ENCODE results near the gene DCAKD. TPM values are rescaled to one million over a fixed set of nuclear protein-coding genes. Genes with fewer than 3 reads are reported as not detected.

Gene DCAKD
- total RNA-seq, 1 experiment from 2014 or later = 15.1 TPM

- intact Hi-C loops (cut with micrococcal nuclease; ENCODE audit: unreplicated experiment) = no loop called here
- TF ChIP-seq CTCF (IDR thresholded peaks at IDR 0.05; ENCODE audit: insufficient read depth in 1 of 2, low read depth in 1 of 2, low read length in 1 of 2, severe bottlenecking in 1 of 2, unreplicated experiment in 1 of 2) = no peak
- Histone ChIP-seq H3K27me3 (replicated peaks; ENCODE audit: control insufficient read depth, insufficient read depth, low read length) (no peaks in the 10 kb centered on the region), H3K4me1 (peaks cover 16% of the 10 kb centered on the region), H3K9me3 (no peaks in the 10 kb centered on the region), H3K36me3 (ENCODE audit: control insufficient read depth, insufficient read depth, low read length) (no peaks in the 10 kb centered on the region), H3K4me3 (ENCODE audit: low read depth, low read length) (no peak overlapping the region)
- Mint-ChIP-seq H3K27me3 (ENCODE audit: insufficient read depth, unreplicated experiment) (no peaks in the 10 kb centered on the region), H3K9me3 (ENCODE audit: unreplicated experiment) (no peaks in the 10 kb centered on the region), H3K36me3 (ENCODE audit: insufficient read depth, unreplicated experiment) (peaks cover 32% of the 10 kb centered on the region), H3K4me1 (ENCODE audit: low read depth, unreplicated experiment) (peaks cover 17% of the 10 kb centered on the region), H3K27ac (ENCODE audit: unreplicated experiment) (no peak overlapping the region), H3K4me3 (ENCODE audit: unreplicated experiment) (peak overlapping the region; percentile 97)
- ChIA-PET CTCF (interaction anchor here (0.7 kb wide), 1 partner anchor 72 kb away, joined by 3 read pairs; the partner anchor contains the start of gene ACBD4), POLR2A (no interaction called here)
- no peak for DNase-seq
- no TSS peak for BruUV-seq (replicated peaks)
Observed at GRCh38 chr17:45063198-45063597, 11.8 kb upstream of the DCAKD start.

GRCh38 chr17:45061606-45062205, 10.3 kb upstream of the DCAKD start:
- Histone ChIP-seq H3K27me3 (replicated peaks; ENCODE audit: control insufficient read depth, insufficient read depth, low read length) (no peaks in the 10 kb centered on the region), H3K9me3 (no peaks in the 10 kb centered on the region), H3K4me3 (ENCODE audit: low read depth, low read length) (peak overlapping the region; percentile 92), H3K36me3 (ENCODE audit: control insufficient read depth, insufficient read depth, low read length) (no peaks in the 10 kb centered on the region), H3K4me1 (peaks cover 16% of the 10 kb centered on the region)
- TF ChIP-seq CTCF (IDR thresholded peaks at IDR 0.05; ENCODE audit: insufficient read depth in 1 of 2, low read depth in 1 of 2, low read length in 1 of 2, severe bottlenecking in 1 of 2, unreplicated experiment in 1 of 2) = no peak
- DNase-seq = no peak
- peaks cover 17% of the 10 kb centered on the region for H3K4me1 Mint-ChIP-seq (ENCODE audit: low read depth, unreplicated experiment)
- H3K27ac Mint-ChIP-seq (ENCODE audit: unreplicated experiment) = peak overlapping the region; percentile 100
- ChIA-PET CTCF (interaction anchor here (0.5 to 2.1 kb wide), 8 partner anchors 12 to 286 kb away, joined by 3 to 15 read pairs (median 4); partner anchors contain the start of gene ACBD4), POLR2A (interaction anchor here (0.5 to 1.6 kb wide), 11 partner anchors 10 to 163 kb away, joined by 3 to 16 read pairs (median 4); partner anchors contain the start of genes EFTUD2, HEXIM1 and KIF18B)
- H3K27me3 Mint-ChIP-seq (ENCODE audit: insufficient read depth, unreplicated experiment) = no peaks in the 10 kb centered on the region
- H3K4me3 Mint-ChIP-seq (ENCODE audit: unreplicated experiment) = peak overlapping the region; percentile 97
- H3K36me3 Mint-ChIP-seq (ENCODE audit: insufficient read depth, unreplicated experiment) = peaks cover 32% of the 10 kb centered on the region
- intact Hi-C loops (cut with micrococcal nuclease; ENCODE audit: unreplicated experiment) = loop anchor here (1.0 kb wide), 1 partner anchor 10 kb away; the partner anchor contains the start of gene DCAKD
- BruUV-seq (replicated peaks) = TSS peak; percentile 77
- H3K9me3 Mint-ChIP-seq (ENCODE audit: unreplicated experiment) = no peaks in the 10 kb centered on the region

- Histone ChIP-seq H3K27me3 (replicated peaks; ENCODE audit: control insufficient read depth, insufficient read depth, low read length) (no peaks in the 10 kb centered on the region), H3K9me3 (no peaks in the 10 kb centered on the region), H3K4me3 (ENCODE audit: low read depth, low read length) (peak within 1 kb of the TSS; percentile 92), H3K36me3 (ENCODE audit: control insufficient read depth, insufficient read depth, low read length) (no peaks in the 10 kb centered on the region), H3K4me1 (peaks cover 16% of the 10 kb centered on the region)
- DNase-seq = peak; percentile 98 to 99
- CTCF ChIA-PET = interaction anchor here (0.5 to 2.1 kb wide), 8 partner anchors 12 to 285 kb away, joined by 3 to 15 read pairs (median 4); partner anchors contain the start of gene ACBD4
- Mint-ChIP-seq H3K4me3 (ENCODE audit: unreplicated experiment) (peak within 1 kb of the TSS; percentile 97), H3K27ac (ENCODE audit: unreplicated experiment) (peak within 1 kb of the TSS; percentile 100), H3K9me3 (ENCODE audit: unreplicated experiment) (no peaks in the 10 kb centered on the region), H3K4me1 (ENCODE audit: low read depth, unreplicated experiment) (peaks cover 17% of the 10 kb centered on the region), H3K27me3 (ENCODE audit: insufficient read depth, unreplicated experiment) (no peaks in the 10 kb centered on the region), H3K36me3 (ENCODE audit: insufficient read depth, unreplicated experiment) (peaks cover 32% of the 10 kb centered on the region)
- TF ChIP-seq CTCF (IDR thresholded peaks at IDR 0.05; ENCODE audit: insufficient read depth in 1 of 2, low read depth in 1 of 2, low read length in 1 of 2, severe bottlenecking in 1 of 2, unreplicated experiment in 1 of 2) = no peak
- intact Hi-C loops (cut with micrococcal nuclease; ENCODE audit: unreplicated experiment) = loop anchor here (1.0 kb wide), 1 partner anchor 10 kb away; the partner anchor contains the start of gene DCAKD
- POLR2A ChIA-PET = interaction anchor here (0.5 to 1.6 kb wide), 19 partner anchors 9 to 286 kb away, joined by 3 to 16 read pairs (median 4); partner anchors contain the start of genes EFTUD2, HEXIM1, KIF18B and MAP3K14
- no TSS peak for BruUV-seq (replicated peaks)
Observed at GRCh38 chr17:45060797-45061605, 9.6 kb upstream of the DCAKD start, which contains the start of gene NMT1. NMT1 (plus strand) TSS chr17:45061317; CDS start chr17:45061330, 13 bp downstream.

All from Caco-2 (cell line).